DND-41 (cell line): ENCODE results near the gene PPP3R1.

Experiments
- ATAC-seq: fragments of 200-7000 bp; cut with Tn5 transposase; 3 replicates; pipeline ENCODE4 v1.9.1; 2021; ENCODE audit warnings: low read depth; ENCODE audit not compliant: insufficient read depth
- DNase-seq: peaks from one replicate; pipeline ENCODE4 v3.0.0-alpha.2; 2020
- H2AFZ ChIP-seq: 2 replicates; pipeline ENCODE4 v1.6.0; 2012; ENCODE audit warnings: low read depth, low read length
- H3K27ac ChIP-seq: 2 replicates; pipeline ENCODE4 v1.5.1; 2012; ENCODE audit warnings: low read length, inconsistent platforms
- H3K27me3 ChIP-seq: fragments of 200-600 bp; sonication (generic); 2 replicates; pipeline ENCODE4 v1.6.0; 2012; ENCODE audit warnings: low read length, mild to moderate bottlenecking, inconsistent platforms; ENCODE audit not compliant: insufficient read depth, poor library complexity
- H3K36me3 ChIP-seq: 2 replicates; pipeline ENCODE4 v1.5.1; 2012; ENCODE audit warnings: low read length, inconsistent platforms; ENCODE audit not compliant: insufficient read depth
- H3K4me1 ChIP-seq: 2 replicates; pipeline ENCODE4 v1.5.1; 2012; ENCODE audit warnings: mild to moderate bottlenecking, low read length; ENCODE audit not compliant: insufficient read depth
- H3K4me2 ChIP-seq: 2 replicates; pipeline ENCODE4 v1.6.0; 2012; ENCODE audit warnings: mild to moderate bottlenecking, moderate library complexity, low read length, inconsistent platforms; ENCODE audit not compliant: insufficient read depth
- H3K4me3 ChIP-seq, 2 experiments: fragments of 200-600 bp in 1 of 2; shearing (Covaris generic) in 1 of 2; 2 replicates each; pipeline ENCODE4 v1.5.1; 2012 to 2016; ENCODE audit warnings: inconsistent platforms in 2 of 2, low read length in 2 of 2, mild to moderate bottlenecking in 2 of 2, low read depth in 1 of 2, moderate library complexity in 1 of 2
- H3K79me2 ChIP-seq: 2 replicates; pipeline ENCODE4 v1.6.0; 2012; ENCODE audit warnings: low read length, inconsistent platforms; ENCODE audit not compliant: insufficient read depth
- H3K9ac ChIP-seq: 2 replicates; pipeline ENCODE4 v1.6.0; 2012; ENCODE audit warnings: low read depth, mild to moderate bottlenecking, inconsistent platforms, low read length, moderate library complexity
- H3K9me3 ChIP-seq: 2 replicates; pipeline ENCODE4 v1.5.1; 2012; ENCODE audit warnings: low read length, moderate library complexity, mild to moderate bottlenecking, inconsistent platforms; ENCODE audit not compliant: insufficient read depth, severe bottlenecking
- H4K20me1 ChIP-seq: 2 replicates; pipeline ENCODE4 v1.6.0; 2012; ENCODE audit warnings: low read length; ENCODE audit not compliant: insufficient read depth
- EZH2 ChIP-seq: IDR thresholded peaks from 3 replicates; pipeline ENCODE4 v1.6.1; 2012; ENCODE audit warnings: borderline replicate concordance, low read depth, mild to moderate bottlenecking, moderate library complexity, low read length, inconsistent platforms; ENCODE audit not compliant: severe bottlenecking
- TF ChIP-seq, protein P1 (sequence below): IDR thresholded peaks from 2 replicates; pipeline ENCODE4 v1.5.1; 2012; ENCODE audit warnings: borderline replicate concordance, low read length, moderate library complexity, mild to moderate bottlenecking; ENCODE audit not compliant: poor library complexity, severe bottlenecking; ENCODE audit errors: extremely low read depth

Gene PPP3R1

GRCh38 chr2:68284896-68285295 lies 32.6 kb upstream of the PPP3R1 start:
- Histone ChIP-seq H3K9ac (no peak overlapping the region), H3K9me3 (no peaks in the 10 kb centered on the region), H3K36me3 (no peaks in the 10 kb centered on the region), H3K27me3 (peaks cover 22% of the 10 kb centered on the region), H2AFZ (no peak overlapping the region), H3K4me1 (0 out of 2 replicates have a peak, but pooled peaks cover 2% of the 10 kb centered on the region), H3K27ac (no peak overlapping the region), H3K4me3 (no peak overlapping the region), H4K20me1 (no peaks in the 10 kb centered on the region), H3K4me2 (no peak overlapping the region), H3K79me2 (no peaks in the 10 kb centered on the region)
- TF ChIP-seq EZH2, result no peak
- TF ChIP-seq, protein P1, sequence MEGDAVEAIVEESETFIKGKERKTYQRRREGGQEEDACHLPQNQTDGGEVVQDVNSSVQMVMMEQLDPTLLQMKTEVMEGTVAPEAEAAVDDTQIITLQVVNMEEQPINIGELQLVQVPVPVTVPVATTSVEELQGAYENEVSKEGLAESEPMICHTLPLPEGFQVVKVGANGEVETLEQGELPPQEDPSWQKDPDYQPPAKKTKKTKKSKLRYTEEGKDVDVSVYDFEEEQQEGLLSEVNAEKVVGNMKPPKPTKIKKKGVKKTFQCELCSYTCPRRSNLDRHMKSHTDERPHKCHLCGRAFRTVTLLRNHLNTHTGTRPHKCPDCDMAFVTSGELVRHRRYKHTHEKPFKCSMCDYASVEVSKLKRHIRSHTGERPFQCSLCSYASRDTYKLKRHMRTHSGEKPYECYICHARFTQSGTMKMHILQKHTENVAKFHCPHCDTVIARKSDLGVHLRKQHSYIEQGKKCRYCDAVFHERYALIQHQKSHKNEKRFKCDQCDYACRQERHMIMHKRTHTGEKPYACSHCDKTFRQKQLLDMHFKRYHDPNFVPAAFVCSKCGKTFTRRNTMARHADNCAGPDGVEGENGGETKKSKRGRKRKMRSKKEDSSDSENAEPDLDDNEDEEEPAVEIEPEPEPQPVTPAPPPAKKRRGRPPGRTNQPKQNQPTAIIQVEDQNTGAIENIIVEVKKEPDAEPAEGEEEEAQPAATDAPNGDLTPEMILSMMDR, result no peak
- no peak for DNase-seq
- ATAC-seq, result no peak

DNA sequence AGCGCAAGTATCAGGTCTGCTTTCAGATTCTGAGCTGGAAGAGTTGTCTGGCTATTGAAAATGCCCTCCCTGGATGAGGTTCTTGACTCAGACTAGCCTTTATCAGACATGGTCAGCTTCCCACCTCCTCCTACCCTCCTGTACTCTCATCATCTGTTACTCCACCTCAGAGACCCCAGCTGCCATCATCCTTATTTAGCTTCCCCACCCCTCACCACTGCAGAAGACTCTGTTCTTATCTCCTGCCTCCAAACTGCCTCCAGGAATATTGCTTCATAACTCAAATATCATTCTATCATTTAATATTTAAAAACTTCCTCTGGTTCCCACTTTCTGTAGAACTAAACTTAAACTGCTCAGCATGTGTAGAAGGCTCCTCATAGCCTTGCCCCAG lies 31.1 kb upstream of the PPP3R1 start:
- Histone ChIP-seq H3K4me1 (0 out of 2 replicates have a peak, but pooled peaks cover 2% of the 10 kb centered on the region), H3K9ac (no peak overlapping the region), H2AFZ (no peak overlapping the region), H3K4me2 (no peak overlapping the region), H3K27ac (no peak overlapping the region), H3K79me2 (no peaks in the 10 kb centered on the region), H3K4me3 (no peak overlapping the region), H3K9me3 (no peaks in the 10 kb centered on the region), H4K20me1 (no peaks in the 10 kb centered on the region), H3K36me3 (no peaks in the 10 kb centered on the region), H3K27me3 (peaks cover 23% of the 10 kb centered on the region)
- no peak for TF ChIP-seq EZH2
- TF ChIP-seq, protein P1, result no peak
- no peak for ATAC-seq
- no peak for DNase-seq

DNA sequence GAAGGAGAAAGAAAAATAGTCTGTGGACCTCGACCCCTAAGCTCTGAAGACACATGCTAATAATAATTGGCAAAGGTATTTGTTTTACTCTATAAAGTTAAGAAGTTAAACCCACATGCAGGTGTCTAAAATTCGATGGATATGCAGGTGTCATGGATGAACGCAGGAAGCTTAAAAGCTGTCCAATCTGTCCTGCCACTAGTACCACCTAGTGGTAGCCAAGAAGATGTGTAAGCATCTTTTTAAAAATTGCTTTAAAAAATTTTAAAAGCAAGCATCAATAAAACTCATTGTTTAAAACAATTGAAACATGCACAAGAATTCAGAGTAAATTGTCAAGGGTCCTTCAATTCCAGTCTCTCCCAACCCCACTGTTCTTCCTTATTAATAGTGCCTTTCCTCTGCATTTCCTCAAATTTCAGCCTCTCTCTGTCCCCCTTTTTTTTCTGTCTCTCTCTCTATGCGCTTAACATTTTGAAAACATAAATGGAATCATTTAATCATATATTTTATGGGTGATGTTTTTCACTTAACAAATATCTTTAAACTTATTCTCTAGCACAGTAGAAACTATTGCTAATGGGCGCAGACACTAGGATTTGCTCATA lies 30.6 kb upstream of the PPP3R1 start:
- no peak overlapping the region for H3K27ac ChIP-seq
- no peak for TF ChIP-seq EZH2
- TF ChIP-seq, protein P1, result peak; percentile 80
- no peaks in the 10 kb centered on the region for H4K20me1 ChIP-seq
- H3K36me3 ChIP-seq, result no peaks in the 10 kb centered on the region
- H3K9ac ChIP-seq, result no peak overlapping the region
- H3K9me3 ChIP-seq, result no peaks in the 10 kb centered on the region
- no peak overlapping the region for H3K4me2 ChIP-seq
- 0 out of 2 replicates have a peak, but pooled peaks cover 2% of the 10 kb centered on the region for H3K4me1 ChIP-seq
- DNase-seq, result peak; percentile 32
- H2AFZ ChIP-seq, result no peak overlapping the region
- no peak overlapping the region for H3K4me3 ChIP-seq
- H3K27me3 ChIP-seq, result peaks cover 18% of the 10 kb centered on the region
- ATAC-seq, result peak; percentile 78
- H3K79me2 ChIP-seq, result no peaks in the 10 kb centered on the region
